Measurements from ENCODE around the gene PRRC2A.

The PRRC2A gene

GRCh38 chr6:31687321-31687720 lies 66.8 kb downstream of the PRRC2A start:
- no peak for TF ChIP-seq CTCF (conservative IDR thresholded peaks at IDR 0.05; ENCODE audit: low read depth, low read length)
- H3K4me3 ChIP-seq (ENCODE audit: low read length) = no peak overlapping the region
- no peak for DNase-seq (ENCODE audit: low read depth)
